CD4-positive, alpha-beta T cell (primary cell): ENCODE results near the gene DRG2. TPM values are rescaled to one million over a fixed set of nuclear protein-coding genes. Genes with fewer than 3 reads are reported as not detected.

Experiments
- ATAC-seq: fragments of 200-7000 bp; cut with Tn5 transposase; one replicate; pipeline ENCODE4 v1.10.0; 2022; ENCODE audit warnings: mild to moderate bottlenecking; ENCODE audit not compliant: poor library complexity
- CTCF ChIA-PET: fragments of 350-600 bp; sonication (Branson Sonifier 250); formaldehyde crosslinking; loops from one replicate; lab custom pipeline; 2021; ENCODE audit warnings: antibody characterized with exemption, inconsistent platforms; lab: Charles Lee
- POLR2A ChIA-PET: fragments of 350-600 bp; sonication (Branson Sonifier 250); formaldehyde crosslinking; loops from one replicate; lab custom pipeline; 2021; ENCODE audit warnings: antibody characterized with exemption, inconsistent platforms; lab: Charles Lee
- DNase-seq, 14 experiments: peaks; one replicate each; pipeline ENCODE4 v3.0.0-alpha.2; 2013 to 2020; ENCODE audit warnings: mixed read lengths in 2 of 14
- H3K27ac ChIP-seq, 2 donors: one replicate each; pipeline versions ENCODE4 v1.5.1 to v1.7.0; 2013; ENCODE audit warnings: low read length in 2 of 2, low read depth in 1 of 2, mild to moderate bottlenecking in 1 of 2
- H3K27me3 ChIP-seq, 2 experiments: 1 replicate in 1 of 2; 2 replicates in 1 of 2; pipeline versions ENCODE4 v1.6.1 to v1.7.0; 2013; ENCODE audit warnings: low read length in 2 of 2, control low read depth in 1 of 2, mild to moderate bottlenecking in 1 of 2, moderate library complexity in 1 of 2; ENCODE audit not compliant: insufficient read depth in 2 of 2, control insufficient read depth in 1 of 2
- H3K36me3 ChIP-seq: one replicate; pipeline ENCODE4 v1.6.1; 2013; ENCODE audit warnings: low read length, control low read depth; ENCODE audit not compliant: insufficient read depth
- H3K4me1 ChIP-seq: one replicate; pipeline ENCODE4 v1.6.1; 2013; ENCODE audit warnings: low read length, control low read depth; ENCODE audit not compliant: insufficient read depth
- H3K4me3 ChIP-seq: one replicate; pipeline ENCODE4 v1.5.1; 2013; ENCODE audit warnings: mild to moderate bottlenecking, low read length, moderate library complexity
- H3K9me3 ChIP-seq, 2 experiments: 1 replicate in 1 of 2; 2 replicates in 1 of 2; pipeline versions ENCODE4 v1.6.1 to v1.7.0; 2013; ENCODE audit warnings: low read length in 2 of 2, mild to moderate bottlenecking in 2 of 2, control low read depth in 1 of 2, moderate library complexity in 1 of 2; ENCODE audit not compliant: control insufficient read depth in 1 of 2, insufficient read depth in 1 of 2
- H3K27ac Mint-ChIP-seq: one replicate; pipeline ENCODE4 v1.8.0; 2020; ENCODE audit warnings: mixed read lengths
- H3K27me3 Mint-ChIP-seq: one replicate; pipeline ENCODE4 v1.8.0; 2021; ENCODE audit warnings: mixed read lengths
- H3K36me3 Mint-ChIP-seq: one replicate; pipeline ENCODE4 v1.8.0; 2021; ENCODE audit warnings: low read depth, mixed read lengths
- H3K4me1 Mint-ChIP-seq: one replicate; pipeline ENCODE4 v1.8.0; 2021; ENCODE audit warnings: low read depth, mixed read lengths
- H3K4me3 Mint-ChIP-seq: one replicate; pipeline ENCODE4 v1.8.0; 2020; ENCODE audit warnings: mild to moderate bottlenecking, mixed read lengths
- H3K9me3 Mint-ChIP-seq: one replicate; pipeline ENCODE4 v1.8.0; 2020; ENCODE audit warnings: mixed read lengths
- intact Hi-C, 2 experiments: fragments of 100-400 bp; cut with DNase I in 1 of 2; cut with micrococcal nuclease in 1 of 2; formaldehyde crosslinking; loops; one replicate each; pipeline versions ENCODE4 v1.15.1 to v1.9.0; 2023 to 2025; cut with DNase I, micrococcal nuclease
- total RNA-seq, 174 experiments: library from RNA in 2 of 174; stranded (reverse) in 2 of 174; gene quantifications; one replicate each; pipeline ENCODE4 v1.2.3 and lab custom pipeline; 2021 to 2026
- TF ChIP-seq, protein P1 (sequence below): fragments of 200-600 bp; IDR thresholded peaks from one replicate; pipeline ENCODE4 v1.8.0; 2022; ENCODE audit warnings: antibody characterized with exemption, mild to moderate bottlenecking

The DRG2 gene
- total RNA-seq, 2 experiments from 2014 or later: 38.9 to 40.6 TPM

DNA sequence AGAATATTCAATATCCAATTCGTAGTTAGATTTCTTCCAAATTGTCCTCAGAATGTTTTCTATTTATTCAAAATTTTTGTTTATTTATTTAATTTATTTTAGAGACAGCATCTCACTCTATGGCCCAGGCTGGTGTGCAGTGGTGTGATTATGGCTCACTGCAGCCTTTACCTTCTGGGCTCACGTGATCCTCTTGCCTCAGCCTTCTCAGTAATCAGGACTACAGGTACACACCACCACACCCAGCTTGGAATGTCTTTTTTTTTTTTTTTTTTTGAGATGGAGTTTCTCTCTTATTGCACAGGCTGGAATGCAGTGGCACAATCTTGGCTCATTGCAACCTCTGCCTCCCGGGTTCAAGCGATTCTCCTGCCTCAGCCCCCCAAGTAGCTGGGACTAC lies 3.5 kb upstream of the DRG2 start:
- H3K27ac Mint-ChIP-seq: no peak overlapping the region
- no peak overlapping the region for H3K4me3 Mint-ChIP-seq
- H3K9me3 ChIP-seq: no peaks in the 10 kb centered on the region
- CTCF ChIA-PET: no interaction called here
- intact Hi-C loops: no loop called here
- H3K4me3 ChIP-seq: no peak overlapping the region
- H3K27me3 Mint-ChIP-seq: peaks cover 9% of the 10 kb centered on the region
- no peaks in the 10 kb centered on the region for H3K9me3 Mint-ChIP-seq
- peaks cover 25% of the 10 kb centered on the region for H3K4me1 Mint-ChIP-seq
- TF ChIP-seq, protein P1, sequence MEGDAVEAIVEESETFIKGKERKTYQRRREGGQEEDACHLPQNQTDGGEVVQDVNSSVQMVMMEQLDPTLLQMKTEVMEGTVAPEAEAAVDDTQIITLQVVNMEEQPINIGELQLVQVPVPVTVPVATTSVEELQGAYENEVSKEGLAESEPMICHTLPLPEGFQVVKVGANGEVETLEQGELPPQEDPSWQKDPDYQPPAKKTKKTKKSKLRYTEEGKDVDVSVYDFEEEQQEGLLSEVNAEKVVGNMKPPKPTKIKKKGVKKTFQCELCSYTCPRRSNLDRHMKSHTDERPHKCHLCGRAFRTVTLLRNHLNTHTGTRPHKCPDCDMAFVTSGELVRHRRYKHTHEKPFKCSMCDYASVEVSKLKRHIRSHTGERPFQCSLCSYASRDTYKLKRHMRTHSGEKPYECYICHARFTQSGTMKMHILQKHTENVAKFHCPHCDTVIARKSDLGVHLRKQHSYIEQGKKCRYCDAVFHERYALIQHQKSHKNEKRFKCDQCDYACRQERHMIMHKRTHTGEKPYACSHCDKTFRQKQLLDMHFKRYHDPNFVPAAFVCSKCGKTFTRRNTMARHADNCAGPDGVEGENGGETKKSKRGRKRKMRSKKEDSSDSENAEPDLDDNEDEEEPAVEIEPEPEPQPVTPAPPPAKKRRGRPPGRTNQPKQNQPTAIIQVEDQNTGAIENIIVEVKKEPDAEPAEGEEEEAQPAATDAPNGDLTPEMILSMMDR: no peak
- peaks cover 21% of the 10 kb centered on the region for H3K4me1 ChIP-seq
- no peak for ATAC-seq
- H3K27ac ChIP-seq: no peak overlapping the region
- no peaks in the 10 kb centered on the region for H3K36me3 ChIP-seq
- POLR2A ChIA-PET: no interaction called here
- DNase-seq: no peak
- H3K27me3 ChIP-seq: peaks cover 0 to 2% of the 10 kb centered on the region in 2 experiments
- H3K36me3 Mint-ChIP-seq: peaks cover 10% of the 10 kb centered on the region

DNA sequence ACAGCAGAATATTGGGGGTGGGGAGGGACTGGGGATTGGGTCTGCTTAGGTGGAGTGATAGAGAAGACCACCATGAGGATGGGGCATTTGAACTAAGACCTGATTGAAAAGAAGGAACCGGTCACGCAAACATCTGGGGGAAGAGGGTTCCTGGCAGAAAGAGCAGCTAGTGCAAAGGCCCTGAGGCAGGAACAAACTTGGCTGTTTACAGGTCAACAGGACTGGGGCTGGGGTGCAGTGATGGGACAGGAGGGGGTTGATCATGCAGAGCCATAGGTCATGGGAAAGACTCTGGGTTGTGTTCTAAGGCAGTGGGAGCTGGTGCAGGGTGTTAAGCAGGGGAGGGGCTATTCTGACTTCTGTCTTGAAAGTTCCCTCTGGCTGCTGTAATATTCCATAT lies 1.9 kb downstream of the DRG2 start:
- intact Hi-C loops: loop anchor here in 1 of 2 experiments (2.0 to 5.0 kb wide), 4 partner anchors 51 to 807 kb away; partner anchors contain the start of genes ATPAF2, COPS3, DRC3 and GID4
- Mint-ChIP-seq H3K27me3 (no peaks in the 10 kb centered on the region), H3K9me3 (no peaks in the 10 kb centered on the region), H3K4me1 (peaks cover 34% of the 10 kb centered on the region), H3K4me3 (peak overlapping the region; percentile 100), H3K36me3 (peaks cover 42% of the 10 kb centered on the region), H3K27ac (peak overlapping the region; percentile 97)
- Histone ChIP-seq H3K4me1 (peaks cover 27% of the 10 kb centered on the region), H3K4me3 (no peak overlapping the region), H3K9me3 (no peaks in the 10 kb centered on the region), H3K36me3 (peaks cover 15% of the 10 kb centered on the region), H3K27ac (no peak overlapping the region), H3K27me3 (no peaks in the 10 kb centered on the region)
- TF ChIP-seq, protein P1: no peak
- ChIA-PET CTCF (no interaction called here), POLR2A (no interaction called here)
- DNase-seq: peak in 1 of 14 experiments; percentile 21
- ATAC-seq: no peak

DNA sequence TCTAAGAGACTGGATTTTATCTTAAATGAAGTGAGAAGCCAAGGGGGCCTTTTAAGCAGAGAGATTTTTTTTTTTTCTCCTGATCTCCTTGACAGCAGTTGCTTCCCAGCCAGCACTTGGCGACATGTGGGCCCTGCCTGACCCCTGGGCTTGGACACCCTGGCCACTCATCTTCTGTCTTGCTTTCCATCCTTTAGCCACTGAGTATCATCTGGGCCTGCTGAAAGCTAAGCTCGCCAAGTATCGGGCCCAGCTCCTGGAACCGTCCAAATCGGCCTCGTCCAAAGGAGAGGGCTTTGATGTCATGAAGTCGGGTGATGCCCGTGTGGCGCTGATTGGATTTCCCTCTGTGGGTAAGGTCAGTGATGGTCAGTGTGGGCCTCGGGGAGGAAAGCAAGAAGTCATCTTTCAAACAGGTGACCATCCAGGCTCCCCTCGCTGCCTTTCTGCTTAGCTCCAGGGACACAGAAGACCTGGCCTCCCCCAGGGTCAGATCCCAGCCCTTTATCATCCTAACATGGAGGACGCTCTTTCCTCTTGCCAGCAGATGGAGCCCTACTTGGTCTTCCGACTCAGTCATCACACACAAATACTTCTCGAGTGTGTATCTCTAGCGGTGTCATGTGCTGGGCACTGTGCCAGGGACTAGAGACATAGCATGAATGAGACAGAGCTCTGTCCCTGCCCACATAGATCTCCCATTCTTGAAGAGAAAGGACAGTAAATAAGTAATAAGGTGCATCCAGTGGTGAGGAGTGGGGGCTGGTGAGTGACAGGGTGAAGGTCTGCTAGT lies 6.1 kb downstream of the DRG2 start:
- Histone ChIP-seq H3K4me3 (no peak overlapping the region), H3K27ac (no peak overlapping the region), H3K36me3 (peaks cover 51% of the 10 kb centered on the region), H3K27me3 (no peaks in the 10 kb centered on the region), H3K9me3 (no peaks in the 10 kb centered on the region), H3K4me1 (peaks cover 9% of the 10 kb centered on the region)
- TF ChIP-seq, protein P1: no peak
- Mint-ChIP-seq H3K4me3 (peak overlapping the region; percentile 14), H3K27me3 (no peaks in the 10 kb centered on the region), H3K27ac (no peak overlapping the region), H3K4me1 (peaks cover 23% of the 10 kb centered on the region), H3K36me3 (peaks cover 67% of the 10 kb centered on the region), H3K9me3 (no peaks in the 10 kb centered on the region)
- ATAC-seq (peak; percentile 34), DNase-seq (peak in 2 of 14 experiments; percentile 29 to 40)
- ChIA-PET POLR2A (no interaction called here), CTCF (no interaction called here)
- intact Hi-C loops: no loop called here
